ENCODE results near the gene LSS.
"Not testable (repeated sequence)": the region's sequence is repeated elsewhere in the genome, so short reads cannot be mapped to it uniquely, and the experiment has no call there.

The LSS gene

DNA sequence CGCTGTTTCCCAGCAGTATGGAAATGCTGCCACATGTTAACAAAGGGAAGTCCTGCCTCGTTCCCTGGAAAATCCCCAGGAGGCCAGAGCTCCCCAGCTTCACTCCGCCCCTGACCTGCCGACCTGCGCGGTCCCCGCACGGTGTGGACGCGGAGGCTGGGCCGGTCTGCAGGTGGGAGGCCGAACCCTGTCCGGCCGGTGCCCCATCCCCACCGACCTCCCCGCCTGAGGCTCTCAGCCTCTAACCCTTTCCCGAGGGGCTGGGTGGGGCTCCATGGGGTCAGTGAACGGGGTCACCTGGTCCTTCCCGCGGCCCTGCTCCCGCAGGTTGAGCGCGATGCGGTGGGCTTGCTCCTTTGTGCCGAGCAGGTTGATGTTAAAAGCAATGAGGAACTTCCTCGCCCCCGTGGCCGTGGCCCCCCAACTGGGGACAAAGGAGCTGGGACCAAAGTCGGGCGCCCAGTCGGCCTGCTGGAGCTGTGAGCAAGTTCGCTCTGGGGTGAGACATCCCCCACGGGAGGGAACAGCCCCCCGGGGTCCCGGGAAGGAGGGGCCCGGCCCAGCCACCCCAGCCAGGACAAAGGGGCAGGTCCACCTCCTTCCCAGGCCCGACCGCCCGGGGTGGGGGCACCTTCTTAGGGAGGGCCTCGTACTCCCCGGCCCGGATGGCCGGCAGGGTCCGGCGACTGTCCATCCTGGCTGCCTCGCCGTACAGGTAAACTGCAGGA lies 77.1 kb downstream of the LSS start:
- no peak for DNase-seq

DNA sequence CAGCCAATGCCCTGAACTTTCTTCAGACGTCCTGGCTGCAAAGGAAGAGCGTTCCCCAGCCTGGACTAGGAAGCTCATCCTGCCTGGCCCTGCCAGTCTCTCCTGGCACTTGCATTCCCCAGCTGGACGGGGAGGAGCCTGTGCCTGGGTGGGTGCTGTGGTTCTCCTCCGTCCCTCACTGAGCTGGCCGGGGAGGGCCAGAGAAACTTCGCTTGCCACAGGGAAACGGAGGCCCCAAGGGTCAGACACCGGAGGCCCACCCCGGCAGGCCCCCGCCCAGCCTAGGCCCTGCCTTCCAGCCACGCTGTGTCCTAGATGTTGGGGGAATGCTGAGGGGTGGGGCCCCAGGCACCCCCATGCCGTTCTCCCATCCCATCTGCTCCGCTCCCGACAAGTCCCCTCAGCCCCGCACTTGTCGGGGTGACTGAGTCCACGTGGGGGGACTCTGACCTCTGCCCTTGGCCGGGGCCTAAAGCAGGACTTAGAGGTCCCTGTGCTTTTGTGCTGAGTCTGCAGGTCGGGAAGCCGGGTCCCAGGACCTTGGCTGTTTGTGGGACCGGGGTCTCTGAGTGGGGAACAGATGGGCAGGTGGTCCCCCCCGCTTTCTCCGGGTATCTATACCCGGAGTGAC lies 78.0 kb downstream of the LSS start:
- DNase-seq, result no peak

DNA sequence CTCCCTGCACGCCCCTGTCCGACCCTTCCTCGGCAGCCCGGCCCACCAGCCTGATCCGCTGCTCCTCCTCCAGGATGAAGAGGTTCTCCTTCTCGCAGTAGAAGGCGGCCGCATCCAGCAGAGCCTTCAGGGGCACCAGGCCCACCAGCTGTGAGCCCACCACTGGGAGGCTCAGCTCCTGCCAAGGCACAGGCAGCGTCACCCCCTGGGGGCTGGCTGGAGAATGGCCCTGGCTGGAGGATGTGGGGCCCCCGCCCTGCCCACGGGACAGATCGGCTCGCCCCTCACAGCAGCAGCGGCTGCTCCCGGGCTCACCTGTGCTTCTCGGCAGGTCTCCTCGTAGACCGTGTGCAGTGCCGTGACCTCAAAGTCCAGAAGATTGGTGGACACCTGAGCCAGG lies 78.5 kb downstream of the LSS start:
- DNase-seq, result no peak

DNA sequence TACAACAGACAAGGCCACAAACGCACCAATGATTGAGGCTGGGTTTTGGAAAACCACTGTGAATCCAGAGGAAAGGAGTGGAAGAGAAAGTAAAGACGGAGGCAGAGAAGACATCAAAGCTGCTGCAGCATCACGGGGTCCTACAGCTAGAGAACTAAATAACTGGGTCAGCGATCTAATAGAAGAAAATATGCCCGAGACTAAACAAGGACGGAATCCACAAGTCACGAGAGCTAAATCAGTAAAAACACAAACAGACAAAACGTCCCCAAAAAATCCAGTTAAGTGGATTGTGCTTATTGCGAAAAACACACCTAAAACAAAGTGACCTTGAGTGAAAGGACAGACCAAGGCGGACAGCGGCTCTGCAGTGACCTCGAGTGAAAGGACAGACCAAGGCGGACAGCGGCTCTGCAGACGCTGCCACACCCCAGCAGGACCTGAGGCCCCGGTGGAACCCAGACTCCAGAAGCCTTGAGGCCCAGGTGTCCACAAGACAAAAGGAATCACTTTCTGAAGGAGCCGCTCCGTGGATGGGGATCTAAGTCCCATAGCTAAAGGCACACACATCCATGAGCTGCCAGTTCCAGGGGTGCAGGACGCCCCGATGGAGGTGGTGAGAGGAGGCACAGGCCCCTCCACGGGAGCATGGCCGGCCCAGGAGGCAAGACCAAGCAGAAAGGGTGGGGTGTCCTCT lies 79.2 kb downstream of the LSS start:
- DNase-seq, result no peak

DNA sequence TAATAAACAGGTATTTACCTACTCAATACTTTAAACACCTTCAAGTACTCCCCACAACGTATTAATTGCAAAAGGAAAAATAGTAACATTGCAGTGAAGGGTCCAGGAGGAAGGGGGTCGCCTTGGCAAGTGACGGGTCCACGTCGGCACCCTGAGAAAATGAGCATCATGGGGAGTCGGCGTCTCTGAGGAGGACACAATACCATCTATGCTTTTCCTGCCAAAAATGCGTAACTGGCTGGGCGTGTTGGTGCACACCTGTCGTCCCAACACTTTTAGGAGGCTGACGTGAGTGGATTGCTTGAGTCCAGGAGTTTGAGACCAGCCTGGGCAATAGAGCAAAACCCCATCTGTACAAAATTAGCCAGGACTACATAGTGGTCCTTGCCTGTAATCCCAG lies 80.5 kb downstream of the LSS start:
- DNase-seq, result no peak

DNA sequence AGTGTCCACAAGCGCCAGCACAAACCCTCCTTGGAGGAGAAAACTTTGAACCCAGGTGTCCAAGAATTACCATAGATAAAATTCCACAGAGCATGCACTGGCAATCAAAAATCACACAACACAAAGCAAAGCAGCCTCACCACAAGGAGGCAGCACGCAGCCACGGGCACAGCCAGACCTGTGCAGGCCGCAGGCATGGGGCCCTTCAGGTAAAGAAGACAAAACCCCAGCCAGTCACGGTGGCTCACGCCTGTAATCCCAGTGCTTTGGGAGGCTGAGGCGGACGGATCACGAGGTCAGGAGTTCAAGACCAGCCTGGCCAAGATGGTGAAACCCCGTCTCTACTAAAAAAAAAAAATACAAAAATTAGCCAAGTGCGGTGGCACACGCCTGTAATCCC lies 81.1 kb downstream of the LSS start:
- peak; percentile 1 for DNase-seq

DNA sequence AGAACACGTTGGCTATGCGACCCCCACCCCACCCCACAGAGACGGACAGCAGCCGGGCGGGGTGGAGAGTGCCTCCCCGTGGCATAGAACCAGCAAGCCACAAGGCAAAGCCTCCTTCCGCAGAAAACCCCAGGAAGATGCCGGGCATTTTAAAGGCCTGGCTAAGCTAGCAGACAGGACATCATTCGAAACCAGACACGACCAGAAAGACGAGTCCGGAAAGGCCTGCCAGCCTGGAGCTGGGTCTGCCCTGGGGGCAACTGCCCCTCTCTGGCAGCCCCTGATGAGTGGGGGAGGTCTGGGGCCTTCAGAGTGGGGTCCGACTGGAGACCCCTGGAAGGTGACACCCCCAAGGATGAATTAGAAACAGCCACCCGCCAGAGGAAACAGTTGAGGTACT lies 81.7 kb downstream of the LSS start:
- DNase-seq, result no peak

DNA sequence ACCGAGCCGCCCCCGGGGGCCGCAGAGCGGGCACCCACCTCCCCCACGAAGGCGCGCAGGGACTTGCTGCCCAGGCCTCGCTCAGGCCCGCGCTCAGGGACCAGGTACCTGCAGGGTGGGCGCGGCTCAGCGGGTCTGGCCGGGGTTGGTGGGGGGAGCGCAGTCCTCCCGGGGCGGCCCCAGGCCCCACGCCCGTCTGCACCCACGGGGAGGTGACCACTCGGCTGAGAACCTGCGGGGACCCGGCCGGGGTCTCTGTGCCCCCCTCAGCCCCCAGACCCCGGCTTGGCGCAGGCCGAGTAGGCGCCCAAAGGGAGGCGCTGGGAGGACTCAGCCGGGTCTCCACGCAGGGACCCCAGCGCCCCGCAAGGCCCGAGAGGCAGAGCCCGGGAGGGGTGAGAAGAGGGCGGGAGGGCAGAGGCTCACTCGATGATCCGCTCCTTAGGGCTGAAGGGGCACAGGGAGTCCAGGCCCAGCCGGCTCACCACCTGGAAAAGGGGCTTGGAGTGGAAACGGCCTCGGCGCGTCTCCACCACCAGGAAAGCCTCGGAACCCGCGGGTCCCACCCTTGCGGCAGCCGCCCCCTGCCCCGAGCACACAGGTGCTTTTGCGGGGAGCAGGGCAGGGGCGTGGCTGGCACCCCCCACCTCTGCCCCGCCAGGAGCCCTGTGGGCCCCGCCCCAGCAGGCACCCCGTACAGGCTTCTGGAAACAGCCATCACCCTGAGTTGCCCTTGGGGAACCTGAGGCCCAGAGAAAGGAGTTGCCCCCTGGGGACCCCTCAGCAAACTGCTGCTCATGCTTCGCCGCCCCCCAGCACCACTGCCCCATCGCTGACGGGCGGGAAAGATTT lies 82.5 kb downstream of the LSS start:
- no peak for DNase-seq

DNA sequence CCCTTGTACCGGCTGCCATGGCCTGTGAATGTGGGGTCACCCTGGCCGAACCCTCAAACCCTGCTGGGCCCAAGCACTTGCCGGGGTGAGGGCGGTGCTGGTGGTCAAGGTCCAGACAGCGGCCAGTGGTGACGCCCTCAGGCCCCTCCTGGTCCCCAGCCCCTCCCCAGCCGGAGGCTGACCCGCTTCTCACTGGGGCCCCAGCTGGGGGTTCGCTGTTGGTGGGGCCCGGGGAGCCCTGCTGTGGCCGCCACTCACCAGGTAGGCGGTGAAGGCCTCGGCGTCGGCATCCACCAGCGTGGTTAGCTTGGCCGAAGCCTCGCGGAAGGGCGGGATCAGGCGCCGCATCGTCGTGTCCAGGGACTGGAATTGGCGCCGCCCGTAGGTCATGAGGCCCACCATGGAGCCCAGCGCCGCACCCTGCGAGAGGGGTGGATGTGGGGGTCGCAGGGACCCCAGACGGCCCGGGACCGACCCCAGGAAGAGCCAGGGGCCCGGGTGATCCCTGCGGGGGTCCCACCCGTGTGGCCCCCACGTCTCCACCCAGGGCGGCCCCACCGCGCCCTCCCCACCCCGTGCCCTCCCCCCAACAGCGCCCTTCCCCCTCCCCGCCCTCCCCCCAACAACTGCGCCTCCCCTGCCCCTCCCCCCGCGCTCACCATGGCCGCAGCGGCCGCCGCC lies 83.3 kb downstream of the LSS start:
- DNase-seq, result no peak

DNA sequence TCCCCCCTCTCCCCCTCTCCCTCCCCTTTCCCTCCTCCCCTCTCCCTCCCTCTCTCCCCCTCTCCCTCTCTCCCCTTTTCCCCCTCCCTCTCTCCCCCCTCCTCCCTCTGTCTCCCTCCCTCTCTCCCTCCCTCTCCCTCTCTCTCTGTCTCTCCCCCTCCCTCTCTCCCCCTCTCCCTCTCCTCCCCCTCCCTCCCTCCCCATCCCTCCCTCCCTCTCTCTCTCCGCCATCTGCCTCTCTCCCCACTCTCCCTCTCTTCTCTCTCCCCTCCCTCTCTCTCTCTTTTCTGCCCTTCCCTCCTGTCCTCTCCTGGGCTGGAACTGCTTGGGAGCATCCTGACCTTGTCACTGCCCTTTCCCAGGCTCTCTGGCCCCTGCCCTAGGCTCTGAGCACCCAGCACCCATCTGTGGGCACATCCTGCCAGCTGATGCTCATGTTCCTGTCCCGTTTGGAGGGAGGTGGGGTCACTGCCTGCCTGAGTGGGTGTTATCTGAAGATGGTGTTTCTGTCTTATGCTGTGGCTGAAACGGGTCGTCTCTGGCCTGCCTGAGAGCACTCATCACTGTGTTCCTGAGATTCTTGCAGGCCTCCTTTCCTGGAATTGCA lies 84.0 kb downstream of the LSS start:
- no peak for DNase-seq

DNA sequence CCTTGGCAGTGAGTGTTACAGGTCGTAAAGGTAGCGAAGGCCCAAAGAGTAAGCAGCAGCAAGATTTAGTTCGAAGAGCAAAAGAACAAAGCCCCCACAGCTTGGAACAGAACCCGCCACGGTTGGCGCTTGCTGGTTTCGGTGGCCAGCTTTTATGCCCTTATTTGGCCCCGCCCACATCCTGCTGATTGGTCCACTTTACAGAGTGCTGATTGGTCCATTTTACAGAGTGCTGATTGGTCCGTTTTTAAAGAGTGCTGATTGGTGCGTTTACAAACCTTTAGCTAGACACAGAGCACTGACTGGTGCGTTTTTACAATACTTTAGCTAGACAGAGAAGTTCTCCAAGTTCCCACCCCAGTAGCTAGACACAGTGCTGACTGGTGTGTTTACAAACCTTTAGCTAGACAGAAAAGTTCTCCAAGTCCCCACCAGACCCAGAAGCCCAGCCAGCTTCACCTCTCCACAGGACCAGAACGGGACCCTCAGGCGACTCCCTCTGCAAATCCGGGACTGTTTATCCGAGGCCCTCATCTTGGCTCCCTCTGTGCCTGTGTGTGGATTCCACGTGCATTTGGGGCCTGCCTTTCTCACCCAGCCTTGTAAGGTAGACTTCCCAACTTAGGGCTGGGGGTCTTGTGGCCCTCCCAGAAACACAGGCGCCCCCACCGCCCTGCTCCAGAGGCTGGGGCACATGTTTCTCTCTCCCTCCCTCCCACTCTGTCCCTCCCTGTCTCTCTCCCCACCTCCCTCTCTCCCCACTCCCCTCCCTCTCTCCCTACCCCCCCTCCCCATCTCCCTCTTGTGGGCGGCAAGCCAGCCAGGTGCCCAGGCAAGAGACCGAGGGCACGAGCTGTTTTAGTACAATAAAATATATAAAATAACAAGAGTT lies 85.7 kb downstream of the LSS start:
- no peak for DNase-seq

DNA sequence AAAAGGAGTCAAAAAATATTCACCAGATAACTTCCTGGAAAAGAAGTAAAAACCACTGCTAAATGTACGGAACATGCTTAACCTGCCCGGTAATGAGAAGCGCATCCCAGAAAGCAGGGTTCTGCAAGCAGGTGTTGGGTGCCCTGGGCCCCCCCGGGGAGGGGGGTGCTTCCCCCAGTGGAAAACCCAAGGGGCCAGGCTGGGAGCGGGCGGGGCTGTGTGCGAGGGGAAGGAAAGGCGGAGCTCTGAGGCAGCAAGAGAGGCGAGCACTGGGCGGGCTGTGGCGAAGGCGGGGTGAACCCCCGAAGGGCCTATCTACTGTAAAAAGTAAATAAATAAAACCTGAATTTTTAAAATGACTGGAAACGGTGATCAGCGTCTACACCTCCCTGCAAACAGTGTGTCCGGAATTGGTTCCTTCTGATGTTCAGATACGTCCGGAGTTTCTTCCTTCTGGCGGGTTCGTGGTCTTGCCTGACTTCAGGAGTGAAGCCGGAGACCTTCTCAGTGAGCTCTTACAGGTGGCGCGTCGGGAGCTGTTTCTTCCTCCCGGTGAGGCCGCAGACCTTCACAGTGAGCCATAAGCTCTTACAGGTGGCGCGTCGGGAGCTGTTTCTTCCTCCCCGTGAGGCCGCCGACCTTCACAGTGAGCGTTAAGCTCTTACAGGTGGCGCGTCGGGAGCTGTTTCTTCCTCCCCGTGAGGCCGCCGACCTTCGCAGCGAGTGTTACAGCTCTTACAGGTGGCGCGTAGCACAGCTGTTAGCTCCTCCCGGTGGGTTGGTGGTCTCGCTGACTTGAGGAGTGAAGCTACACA lies 86.6 kb downstream of the LSS start:
- DNase-seq, result no peak

DNA sequence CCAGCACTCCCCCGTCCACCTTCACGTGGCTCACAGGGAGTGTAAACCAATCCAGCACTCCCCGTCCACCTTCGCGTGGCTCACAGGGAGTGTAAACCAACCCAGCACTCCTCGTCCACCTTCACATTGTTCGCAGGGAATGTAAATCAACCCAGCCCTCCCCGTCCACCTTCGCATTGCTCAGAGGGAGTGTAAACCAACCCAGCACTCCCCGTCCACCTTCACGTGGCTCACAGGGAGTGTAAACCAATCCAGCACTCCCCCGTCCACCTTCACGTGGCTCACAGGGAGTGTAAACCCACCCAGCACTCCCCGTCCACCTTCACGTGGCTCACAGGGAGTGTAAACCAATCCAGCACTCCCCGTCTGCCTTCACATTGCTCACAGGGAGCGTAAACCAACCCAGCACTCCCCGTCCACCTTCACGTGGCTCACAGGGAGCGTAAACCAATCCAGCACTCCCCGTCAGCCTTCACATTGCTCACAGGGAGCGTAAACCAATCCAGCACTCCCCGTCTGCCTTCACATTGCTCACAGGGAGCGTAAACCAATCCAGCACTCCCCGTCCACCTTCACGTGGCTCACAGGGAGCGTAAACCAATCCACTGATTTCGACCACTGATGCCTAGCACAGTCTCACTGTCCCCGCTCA lies 88.1 kb downstream of the LSS start:
- not testable (repeated sequence) for DNase-seq

DNA sequence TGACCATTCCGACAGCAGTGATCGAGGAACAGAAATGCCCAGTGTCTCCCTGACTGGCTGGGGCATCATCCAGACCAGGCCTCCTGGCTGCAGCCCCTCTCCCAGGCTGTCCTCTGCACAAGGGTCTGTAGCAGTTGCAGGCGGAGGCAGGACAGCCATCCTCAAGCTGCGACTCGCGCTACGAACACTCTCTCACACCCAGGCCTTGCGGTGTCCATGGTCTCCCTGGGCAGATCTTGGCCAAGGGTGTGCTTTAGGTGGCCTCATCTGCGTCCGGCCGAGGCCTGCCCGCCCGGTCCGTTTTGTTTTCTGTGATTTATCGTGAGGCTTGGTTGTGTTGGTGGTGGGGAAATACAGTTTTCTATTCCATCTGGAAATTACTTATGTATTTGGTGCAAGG lies 88.9 kb downstream of the LSS start:
- DNase-seq, result no peak

DNA sequence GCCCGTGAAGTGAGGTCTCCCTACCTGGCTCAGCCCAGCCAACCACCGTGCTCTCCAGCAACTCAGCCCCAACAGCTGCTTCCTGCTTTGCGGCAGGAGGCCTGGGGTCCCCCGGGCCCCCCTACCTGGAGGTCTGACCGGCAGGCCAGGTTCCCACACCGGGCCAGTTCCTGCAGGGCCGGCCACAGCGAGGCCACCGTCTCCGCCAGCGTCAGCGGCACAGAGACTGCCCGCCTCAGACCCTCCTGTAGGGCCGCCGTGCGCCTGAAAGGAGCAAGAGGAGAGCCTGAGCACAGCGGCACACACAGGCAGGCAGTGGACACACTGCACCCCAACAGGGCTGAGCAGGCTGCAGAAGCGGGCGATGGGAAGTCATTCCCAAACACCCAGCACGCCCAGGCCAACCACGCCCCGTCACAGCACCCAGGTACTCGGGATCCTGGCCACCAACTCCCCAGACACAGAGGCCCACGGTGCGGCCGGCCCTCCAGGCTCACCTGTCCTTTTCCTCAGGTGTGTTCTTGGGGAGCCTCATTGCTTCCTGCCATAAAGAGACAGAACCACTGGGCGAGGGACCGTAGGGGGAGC lies 90.1 kb downstream of the LSS start:
- DNase-seq, result no peak

Measured in NCI-H748 treated with DMSO at 0.1 percent for 48 hours (cell line).